ENCODE measurements around the gene IRF8.

- TF ChIP-seq ISL1 (CRISPR knock-in tag; IDR thresholded peaks at IDR 0.05) = no peak
- TF ChIP-seq ZFP30 (CRISPR knock-in tag; IDR thresholded peaks at IDR 0.05) = no peak
- TF ChIP-seq RARB (CRISPR knock-in tag; IDR thresholded peaks at IDR 0.05) = no peak
- TF ChIP-seq PATZ1 (CRISPR knock-in tag; IDR thresholded peaks at IDR 0.05; ENCODE audit: borderline replicate concordance) = no peak
Measured at GRCh38 chr16:85851034-85851785, 47.8 kb upstream of the IRF8 start.
